Ovary (tissue), 9 donors: Measurements from ENCODE around the gene KRTAP5-9. TPM values are rescaled to one million over a fixed set of nuclear protein-coding genes. Genes with fewer than 3 reads are reported as not detected.

Experiments used
- DNase-seq, 5 donors: peaks; one replicate each; pipeline ENCODE4 v3.0.0-alpha.2; 2019 to 2020
- H3K27ac ChIP-seq, 2 donors: fragments of 200-600 bp; one replicate each; pipeline versions ENCODE4 v1.5.1 to v1.8.0; 2019 to 2022
- H3K27me3 ChIP-seq: fragments of 200-600 bp; one replicate; pipeline ENCODE4 v1.8.0; 2022
- H3K36me3 ChIP-seq: fragments of 200-600 bp; sonication (generic); one replicate; pipeline ENCODE4 v1.5.1; 2019
- H3K4me1 ChIP-seq: one replicate; pipeline ENCODE4 v1.8.1; 2013; ENCODE audit warnings: mild to moderate bottlenecking, moderate library complexity; ENCODE audit not compliant: insufficient read depth
- H3K4me3 ChIP-seq: fragments of 200-600 bp; sonication (generic); one replicate; pipeline ENCODE4 v1.5.1; 2017
- H3K9me3 ChIP-seq, 2 donors: fragments of 200-600 bp in 1 of 2; sonication (generic) in 1 of 2; one replicate each; pipeline versions ENCODE4 v1.5.1 to v1.8.1; 2013 to 2019; ENCODE audit warnings: mild to moderate bottlenecking in 1 of 2, moderate library complexity in 1 of 2
- CTCF ChIP-seq, 3 donors: fragments of 450-650 bp in 2 of 3; fragments of 200-600 bp in 1 of 3; IDR thresholded peaks; one replicate each; pipeline versions ENCODE4 v1.5.1 to v1.8.0; 2016 to 2022; ENCODE audit warnings: antibody characterized with exemption in 3 of 3, mild to moderate bottlenecking in 1 of 3
- EP300 ChIP-seq: sonication (generic); formaldehyde crosslinking; IDR thresholded peaks from one replicate; pipeline ENCODE4 v1.6.1; 2017; ENCODE audit warnings: antibody characterized with exemption
- POLR2A ChIP-seq: fragments of 450-650 bp; IDR thresholded peaks from one replicate; pipeline ENCODE4 v1.6.1; 2017; ENCODE audit warnings: antibody characterized with exemption, mild to moderate bottlenecking, moderate library complexity
- WGBS, 3 donors: extraction: QIAGEN DNeasy Blood & Tissue Kit in 1 of 3; methylation state at CpG; one replicate each; pipeline versions ENCODE4 v1.1.5 to v1.1.7; 2013 to 2017; 5-methylcytosine and 5-hydroxymethylcytosine counted together
- intact Hi-C, 4 donors: fragments of 100-400 bp; cut with DNase I; formaldehyde crosslinking; loops; one replicate each; pipeline versions ENCODE4 v1.11.0 to v1.15.1; 2022 to 2023
- polyA plus RNA-seq, 2 donors: library from polyadenylated mRNA; stranded (reverse); fragments of 200-250 nt in 1 of 2; fragments of 350-450 nt in 1 of 2; fragmentation: Illumina TruSeq in 1 of 2; extraction: RNeasy Lipid Tissue Mini Kit (QIAGEN cat#74804) in 1 of 2; gene quantifications; one replicate each; pipeline ENCODE4 v1.2.3, GENCODE V29; 2013 to 2014
- total RNA-seq, 7 donors: library from RNA; depleted of rRNA in 2 of 7; stranded (reverse); fragments of >200 nt in 2 of 7; fragmentation: NEBNext Ultra II Directional in 3 of 7; extraction: Animal tissue kit (Norgen Biotek cat#: 25700) in 3 of 7; gene quantifications; one replicate each; pipeline versions ENCODE4 v1.1.0 to v1.2.4, GENCODE V29; 2016 to 2023
- donor health status: DM: no; HTN: no; CAD: no; lungs with moderate emphysema.
- donor health status: DM: no; HTN: no; CAD: no.
- donor health status: Bipolar disorder and iron deficiency.
- donor health status: DM: yes; HTN: yes; CAD: no.
- donor health status: DM: no; HTN: no; CAD: no.
- donor health status: DM: yes; HTN: yes; CAD: no.

The KRTAP5-9 gene
- total and polyA plus RNA-seq, 9 donors: 0.17 to 0.77 (median 0.46) TPM; not detected in 6

DNA sequence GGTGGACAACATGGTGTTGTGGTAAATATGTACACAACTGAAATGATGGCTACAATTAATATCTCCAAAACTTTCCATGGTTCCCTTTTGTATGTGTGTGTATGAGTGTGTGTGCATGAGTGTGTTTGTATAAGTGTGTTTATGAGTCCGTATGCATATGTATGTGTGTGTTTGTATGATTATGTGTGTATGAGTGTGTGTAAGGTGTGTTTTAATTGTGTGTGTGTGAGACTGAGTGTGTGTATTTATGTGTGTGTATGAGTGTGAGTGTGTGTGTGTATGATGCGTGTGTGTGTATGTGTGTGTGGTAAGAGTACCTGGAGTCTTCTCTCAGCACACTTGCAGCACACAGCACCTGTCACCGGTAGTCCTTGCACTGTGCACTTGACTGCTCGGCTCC lies 7.8 kb downstream of the KRTAP5-9 start:
- H3K27ac ChIP-seq: no peak overlapping the region
- no peaks in the 10 kb centered on the region for H3K4me1 ChIP-seq
- intact Hi-C loops: no loop called here
- no peaks in the 10 kb centered on the region for H3K27me3 ChIP-seq
- no peak overlapping the region for H3K4me3 ChIP-seq
- no peaks in the 10 kb centered on the region for H3K36me3 ChIP-seq
- WGBS, 3 donors: 63 to 75% (median 64%) methylated on average over 4 of the region's 4 CpGs
- no peak for DNase-seq
- TF ChIP-seq CTCF (IDR thresholded peaks at IDR 0.05) (no peak), POLR2A (no peak), EP300 (no peak)
- no peaks in the 10 kb centered on the region for H3K9me3 ChIP-seq

GRCh38 chr11:71557257-71557656 lies 9.0 kb downstream of the KRTAP5-9 start:
- H3K4me1 ChIP-seq: no peaks in the 10 kb centered on the region
- no peak for TF ChIP-seq CTCF (IDR thresholded peaks at IDR 0.05)
- TF ChIP-seq POLR2A: no peak
- TF ChIP-seq EP300: no peak
- no peak overlapping the region for H3K4me3 ChIP-seq
- H3K36me3 ChIP-seq: no peaks in the 10 kb centered on the region
- H3K27ac ChIP-seq: no peak overlapping the region
- intact Hi-C loops: no loop called here
- H3K9me3 ChIP-seq: no peaks in the 10 kb centered on the region
- no peaks in the 10 kb centered on the region for H3K27me3 ChIP-seq
- no peak for DNase-seq

- Histone ChIP-seq H3K36me3 (no peaks in the 10 kb centered on the region), H3K27me3 (no peaks in the 10 kb centered on the region), H3K9me3 (no peaks in the 10 kb centered on the region), H3K4me1 (no peaks in the 10 kb centered on the region), H3K4me3 (no peak overlapping the region), H3K27ac (no peak overlapping the region)
- WGBS, 3 donors: 79 to 96% (median 86%) methylated on average over 1 of the region's 1 CpG
- no peak for TF ChIP-seq EP300
- no peak for TF ChIP-seq POLR2A
- intact Hi-C loops: no loop called here
- no peak for DNase-seq
Measured at GRCh38 chr11:71558996-71559395, 10.8 kb downstream of the KRTAP5-9 start.

- no peaks in the 10 kb centered on the region for H3K4me1 ChIP-seq
- TF ChIP-seq EP300 (no peak), CTCF (IDR thresholded peaks at IDR 0.05) (no peak), POLR2A (no peak)
- H3K27ac ChIP-seq: no peak overlapping the region
- no peaks in the 10 kb centered on the region for H3K27me3 ChIP-seq
- no peak for DNase-seq
- intact Hi-C loops: no loop called here
- no peaks in the 10 kb centered on the region for H3K36me3 ChIP-seq
- no peaks in the 10 kb centered on the region for H3K9me3 ChIP-seq
- H3K4me3 ChIP-seq: no peak overlapping the region
Measured at GRCh38 chr11:71562120-71562519, 13.9 kb downstream of the KRTAP5-9 start.

- H3K36me3 ChIP-seq: no peaks in the 10 kb centered on the region
- no peak overlapping the region for H3K27ac ChIP-seq
- 18 to 28% (median 25%) methylated on average over 8 of the region's 8 CpGs for WGBS, 3 donors
- H3K27me3 ChIP-seq: no peaks in the 10 kb centered on the region
- intact Hi-C loops: no loop called here
- no peak for DNase-seq
- TF ChIP-seq POLR2A (no peak), CTCF (IDR thresholded peaks at IDR 0.05) (no peak), EP300 (no peak)
- H3K9me3 ChIP-seq: no peaks in the 10 kb centered on the region
- H3K4me1 ChIP-seq: no peaks in the 10 kb centered on the region
- H3K4me3 ChIP-seq: no peak overlapping the region
Measured at GRCh38 chr11:71563406-71563805, 15.2 kb downstream of the KRTAP5-9 start.
